Anterior cingulate cortex (tissue), 58 donors: Measurements from ENCODE around the gene PHEX.

ENCODE experiments used
- DNase-seq, 58 donors: peaks; one replicate each; lab custom pipeline; 2025; lab: John Stamatoyannopoulos, UW

The PHEX gene

DNA sequence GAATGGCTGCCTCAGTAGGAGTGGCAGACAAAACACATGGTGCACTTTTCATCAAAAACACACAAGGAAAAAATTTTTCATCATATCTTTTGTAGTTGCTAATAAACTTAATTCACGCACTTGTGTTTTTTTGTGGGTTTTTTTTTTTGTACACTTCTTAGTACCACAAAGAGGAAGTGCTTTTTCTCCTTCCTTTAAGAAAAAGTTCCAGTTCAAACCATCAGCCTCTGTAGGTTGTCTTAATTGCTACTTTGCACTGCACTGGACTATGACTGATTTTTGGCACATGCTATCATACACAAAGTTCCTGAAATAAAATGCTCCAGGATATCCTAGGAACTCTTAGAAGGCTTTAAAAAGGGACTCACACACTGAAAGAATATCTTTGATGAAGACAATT lies at the start of gene PHEX:
TSS of gene PHEX (plus strand) at position 242 of the 400 bp plus-strand sequence. CDS start 681 bp downstream, outside the sequence.
- DNase-seq, result no peak

DNA sequence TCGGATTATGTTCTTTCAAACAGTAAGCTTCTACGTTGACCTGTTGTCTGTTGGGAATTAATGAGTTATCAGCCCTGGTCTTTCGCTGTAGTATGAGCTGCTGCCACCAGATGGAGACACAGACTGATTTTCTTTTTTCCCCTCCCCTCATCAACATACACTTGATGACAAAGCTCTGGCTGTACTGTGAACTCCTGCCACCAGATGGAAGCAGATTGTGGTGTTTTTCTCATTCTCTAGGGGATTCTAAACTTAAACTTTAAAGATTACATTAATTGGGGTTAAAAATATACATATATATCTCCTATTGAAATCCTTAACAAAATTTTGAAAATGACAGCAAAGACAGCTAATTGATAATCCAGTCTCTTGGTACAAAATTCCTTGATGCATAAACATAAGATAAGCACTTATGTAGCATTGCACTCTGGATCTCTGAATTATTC lies 46.8 kb upstream of the PHEX start:
- DNase-seq, result peak in 50 of 58 donors; percentile 0 to 71 (median 22)

- no peak for DNase-seq
Measured at GRCh38 chrX:21986596-21986995, 45.5 kb upstream of the PHEX start.

GRCh38 chrX:21989384-21989783 lies 42.7 kb upstream of the PHEX start:
- DNase-seq, result no peak

GRCh38 chrX:21990832-21991231 lies 41.3 kb upstream of the PHEX start:
- DNase-seq, result no peak

DNA sequence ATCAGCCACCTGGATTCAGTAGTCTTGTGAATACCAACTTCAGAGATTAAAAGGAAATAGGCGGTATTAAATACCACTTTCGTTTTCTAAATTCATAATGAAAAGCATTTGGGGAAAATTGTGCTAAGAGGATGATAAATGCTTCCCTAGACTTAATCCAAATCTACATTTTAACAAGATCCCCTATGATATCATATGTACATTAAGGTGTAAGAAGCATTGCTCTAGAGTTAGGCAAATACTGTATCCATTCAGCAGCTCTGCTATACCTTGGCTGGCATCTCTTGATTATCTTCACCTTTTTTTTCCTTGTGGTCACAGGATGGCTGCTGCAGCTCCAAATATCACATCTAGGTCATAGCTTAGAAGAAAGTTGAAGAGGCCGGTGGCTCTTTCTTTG lies 40.6 kb upstream of the PHEX start:
- no peak for DNase-seq

DNA sequence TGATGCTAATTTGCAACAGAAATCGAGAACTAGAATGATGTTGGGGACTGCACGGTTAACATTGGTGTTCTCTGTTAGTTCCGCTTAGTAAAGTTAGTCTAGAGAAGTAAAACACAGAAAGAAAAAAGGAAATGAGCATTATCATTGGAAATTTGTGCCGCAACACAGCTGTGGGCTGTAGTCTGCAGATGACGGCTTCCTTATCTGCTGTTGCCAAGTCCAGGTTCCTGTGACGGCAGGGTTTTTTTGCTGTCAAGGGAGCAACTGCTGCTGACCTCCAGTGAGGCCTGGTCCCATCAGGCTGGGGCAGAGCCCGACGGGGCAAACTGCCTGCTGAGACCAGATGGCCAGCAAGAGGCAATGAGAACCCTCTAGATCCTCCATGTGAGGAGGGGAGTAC lies 38.9 kb upstream of the PHEX start:
- peak in 9 of 58 donors; percentile 0 to 13 (median 4) for DNase-seq

GRCh38 chrX:21996872-21997455 lies 35.2 kb upstream of the PHEX start:
- DNase-seq, result peak in 10 of 58 donors; percentile 0 to 24 (median 3)

DNA sequence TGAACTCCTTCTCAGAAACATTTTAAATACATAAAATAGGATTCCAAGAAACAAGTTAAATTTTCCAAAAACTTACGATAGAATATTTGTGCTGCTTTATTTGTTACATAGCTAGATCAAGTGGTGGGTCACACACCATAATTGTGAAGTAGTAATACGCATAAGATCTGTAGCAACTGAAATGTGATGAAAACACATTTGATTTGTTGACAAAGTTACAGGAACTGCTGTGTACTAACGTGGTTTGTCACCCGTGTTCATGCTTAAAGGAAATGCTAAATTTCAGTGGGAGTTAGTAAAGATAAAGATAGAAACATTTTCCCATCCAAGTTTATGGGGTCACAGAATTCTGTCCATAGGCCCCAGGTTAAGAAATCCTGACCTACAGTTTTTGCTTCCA lies 34.1 kb upstream of the PHEX start:
- no peak for DNase-seq

GRCh38 chrX:22004866-22005265 lies 27.3 kb upstream of the PHEX start:
- DNase-seq, result no peak

GRCh38 chrX:22012051-22012450 lies 20.1 kb upstream of the PHEX start:
- DNase-seq, result no peak

- DNase-seq, result no peak
Measured at GRCh38 chrX:22012931-22013330, 19.2 kb upstream of the PHEX start.

GRCh38 chrX:22015139-22015750 lies 16.9 kb upstream of the PHEX start:
- DNase-seq, result no peak

GRCh38 chrX:22021751-22022324 lies 10.3 kb upstream of the PHEX start:
- no peak for DNase-seq

DNA sequence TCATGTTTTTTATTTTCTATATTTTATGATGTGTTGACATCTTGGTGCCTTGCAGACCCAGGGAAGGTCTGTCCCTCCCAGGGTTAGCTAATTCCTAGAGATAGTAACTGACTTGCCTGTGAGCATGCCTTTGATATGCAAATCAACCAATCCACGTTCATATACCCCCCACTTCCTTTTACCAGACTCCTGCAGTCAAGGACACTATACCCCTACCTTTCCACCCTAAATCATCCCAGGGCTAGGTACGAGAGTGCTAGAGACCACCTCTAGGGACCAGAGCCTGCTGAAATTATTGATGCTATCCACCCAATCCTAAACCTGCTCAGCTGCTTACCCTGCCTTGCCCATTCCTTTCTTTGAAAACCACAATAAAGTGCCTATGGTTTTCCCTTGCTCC lies 7.5 kb upstream of the PHEX start:
- DNase-seq, result no peak

GRCh38 chrX:22025751-22026150 lies 6.4 kb upstream of the PHEX start:
- DNase-seq, result no peak

- no peak for DNase-seq
Measured at GRCh38 chrX:22026731-22027130, 5.4 kb upstream of the PHEX start.

- DNase-seq, result no peak
Measured at GRCh38 chrX:22032506-22032905, 381 bp downstream of the PHEX start.

DNA sequence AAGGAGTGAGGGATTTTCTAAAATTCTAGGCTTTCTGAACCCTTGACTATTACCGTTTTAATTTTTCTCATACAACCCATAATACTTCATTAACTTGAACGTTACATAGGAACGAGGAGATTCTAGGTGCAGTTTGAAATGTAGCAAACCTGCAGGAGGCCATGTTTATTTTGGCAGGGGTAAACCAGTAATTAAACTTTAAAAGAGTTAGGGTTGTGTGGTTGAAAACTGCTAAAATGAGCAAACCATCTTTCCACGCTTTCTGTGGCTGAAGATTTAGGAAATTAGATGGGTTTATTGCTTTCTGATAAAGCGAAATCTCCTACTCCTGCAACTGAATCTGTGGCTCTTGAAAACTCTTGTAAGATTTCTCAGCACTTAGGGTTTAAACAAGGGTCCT lies 1.7 kb downstream of the PHEX start:
- DNase-seq, result no peak

DNA sequence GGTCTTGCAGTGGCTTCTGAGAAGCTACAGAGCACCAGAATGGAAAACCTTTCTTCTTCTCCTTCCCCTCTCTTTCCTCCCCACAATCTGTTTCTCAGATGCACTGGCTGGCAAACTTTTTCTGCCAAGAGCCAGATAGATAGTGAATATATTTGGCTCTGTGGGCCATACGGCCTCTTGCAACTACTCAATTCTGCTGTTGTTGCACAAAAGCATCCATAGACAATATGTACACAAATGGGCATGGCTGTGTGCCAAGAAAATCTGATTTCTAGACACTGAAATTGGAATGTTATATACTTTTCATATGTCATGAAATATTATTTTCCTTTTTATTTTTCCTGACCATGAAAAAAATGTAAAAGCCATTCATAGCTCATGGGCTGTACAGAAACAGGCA lies 3.1 kb downstream of the PHEX start:
- no peak for DNase-seq

GRCh38 chrX:22037225-22037624 lies 5.1 kb downstream of the PHEX start:
- DNase-seq, result no peak

DNA sequence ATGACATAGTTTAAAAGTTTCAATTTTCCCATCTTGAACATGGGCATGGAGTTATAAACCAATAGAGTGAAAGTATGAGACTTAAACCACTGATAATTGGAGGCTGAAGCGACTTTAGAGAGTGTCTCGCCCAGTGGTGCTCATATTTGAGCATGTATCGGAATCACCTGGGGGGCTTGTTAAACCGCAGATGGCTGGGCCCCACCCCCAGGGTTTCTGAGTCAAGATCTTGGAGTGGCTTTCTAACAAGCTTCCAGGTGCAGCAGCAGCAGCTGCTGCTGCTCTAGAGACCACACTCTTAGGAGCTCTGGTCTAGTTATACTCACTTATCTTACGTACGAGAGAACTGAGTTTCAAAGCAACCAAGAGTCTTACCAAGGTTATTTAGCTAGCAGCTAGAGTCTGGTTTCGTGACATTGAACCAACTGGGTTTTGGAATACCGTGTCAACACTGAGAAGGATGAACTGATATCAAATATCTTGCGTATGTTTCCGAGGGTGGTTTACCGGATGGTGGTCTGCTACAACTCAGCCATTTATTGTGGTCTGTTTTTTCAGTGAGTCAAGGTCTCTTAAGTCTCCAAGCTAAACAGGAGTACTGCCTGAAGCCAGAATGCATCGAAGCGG lies 5.9 kb downstream of the PHEX start:
- DNase-seq, result no peak
